GM23248 (cell line): ENCODE data around the gene GALNT2. TPM values are rescaled to one million over a fixed set of nuclear protein-coding genes. Genes with fewer than 3 reads are reported as not detected.

ENCODE experiments used
- DNase-seq: peaks from one replicate; pipeline ENCODE4 v3.0.0-alpha.2; 2015
- H2AFZ ChIP-seq: fragments of 200-600 bp; sonication (generic); 2 replicates; pipeline ENCODE4 v1.6.1; 2016; ENCODE audit warnings: antibody characterized with exemption
- H3F3A ChIP-seq: fragments of 200-600 bp; sonication (generic); 2 replicates; pipeline ENCODE4 v1.6.1; 2016; ENCODE audit warnings: mild to moderate bottlenecking, antibody characterized with exemption, mixed run types; ENCODE audit not compliant: insufficient read depth
- H3K27ac ChIP-seq: fragments of 200-600 bp; sonication (generic); 2 replicates; pipeline ENCODE4 v1.5.1; 2016; ENCODE audit warnings: mild to moderate bottlenecking
- H3K27me3 ChIP-seq: fragments of 200-600 bp; sonication (generic); replicated peaks from 2 replicates; pipeline ENCODE4 v1.6.1; 2016; ENCODE audit warnings: mild to moderate bottlenecking; ENCODE audit not compliant: insufficient read depth
- H3K36me3 ChIP-seq: fragments of 200-600 bp; sonication (generic); 2 replicates; pipeline ENCODE4 v1.6.1; 2016; ENCODE audit warnings: low read depth, mild to moderate bottlenecking
- H3K4me1 ChIP-seq: fragments of 200-600 bp; sonication (generic); 2 replicates; pipeline ENCODE4 v1.6.1; 2016; ENCODE audit warnings: mild to moderate bottlenecking; ENCODE audit not compliant: insufficient read depth
- H3K4me2 ChIP-seq: fragments of 200-600 bp; sonication (generic); one replicate; pipeline ENCODE4 v1.6.1; 2016; ENCODE audit warnings: mild to moderate bottlenecking; ENCODE audit not compliant: unreplicated experiment
- H3K4me3 ChIP-seq: fragments of 200-600 bp; sonication (generic); 2 replicates; pipeline ENCODE4 v1.5.1; 2016; ENCODE audit warnings: mild to moderate bottlenecking
- H3K79me2 ChIP-seq: fragments of 200-600 bp; sonication (generic); 2 replicates; pipeline ENCODE4 v1.6.1; 2016; ENCODE audit warnings: mild to moderate bottlenecking; ENCODE audit not compliant: insufficient read depth
- H3K9ac ChIP-seq: fragments of 200-600 bp; sonication (generic); 2 replicates; pipeline ENCODE4 v1.6.1; 2016; ENCODE audit warnings: mild to moderate bottlenecking
- H3K9me2 ChIP-seq: fragments of 200-600 bp; sonication (generic); 2 replicates; pipeline ENCODE4 v1.6.1; 2016; ENCODE audit warnings: mixed run types, mild to moderate bottlenecking, moderate library complexity; ENCODE audit not compliant: insufficient read depth
- H3K9me3 ChIP-seq: fragments of 200-600 bp; sonication (generic); one replicate; pipeline ENCODE4 v1.6.1; 2017; ENCODE audit warnings: low read depth
- H4K20me1 ChIP-seq: fragments of 200-600 bp; sonication (generic); 2 replicates; pipeline ENCODE4 v1.6.0; 2016; ENCODE audit not compliant: insufficient read depth
- EZH2 ChIP-seq: fragments of 200-600 bp; sonication (generic); IDR thresholded peaks from 2 replicates; pipeline ENCODE4 v1.6.1; 2018; ENCODE audit warnings: antibody characterized with exemption, mild to moderate bottlenecking; ENCODE audit not compliant: insufficient read depth, poor library complexity, severe bottlenecking
- EZH2phosphoT487 ChIP-seq: fragments of 200-600 bp; sonication (generic); IDR thresholded peaks from 2 replicates; pipeline ENCODE4 v1.6.1; 2018; ENCODE audit warnings: antibody characterized with exemption, moderate library complexity, mild to moderate bottlenecking, low read depth; ENCODE audit not compliant: insufficient read depth
- WGBS, 2 experiments: methylation state at CpG; one replicate each; pipeline ENCODE4 v1.1.6; 2015 to 2017; ENCODE audit warnings: low lambda C conversion rate in 2 of 2, low coverage in 1 of 2; ENCODE audit errors: missing lambda C conversion rate in 2 of 2; 5-methylcytosine and 5-hydroxymethylcytosine counted together
- in situ Hi-C: fragments of 300-500 bp; cut with MboI; formaldehyde crosslinking; loops from 2 replicates; pipeline ENCODE4 v1.15.0; 2020
- polyA plus RNA-seq: library from polyadenylated mRNA; unstranded; fragments of >200 nt; fragmentation: Nextera tagmentation; extraction: Ambion mirVana; gene quantifications from 2 replicates; pipeline ENCODE4 v1.2.1, GENCODE V29; 2016
- total RNA-seq: library from RNA; depleted of rRNA; stranded (reverse); fragments of >200 nt; shearing (Covaris generic); gene quantifications from 2 replicates; pipeline ENCODE4 v1.2.3, GENCODE V29; 2014

The GALNT2 gene
- total and polyA plus RNA-seq, 2 experiments from 2014 or later = 111 to 124 TPM

- H2AFZ ChIP-seq = no peak overlapping the region
- no peaks in the 10 kb centered on the region for H3F3A ChIP-seq
- no peak overlapping the region for H3K4me3 ChIP-seq
- H3K36me3 ChIP-seq = no peaks in the 10 kb centered on the region; the same call in 1 of the 2 replicates
- no peaks in the 10 kb centered on the region for H4K20me1 ChIP-seq
- DNase-seq = no peak
- H3K4me1 ChIP-seq = no peaks in the 10 kb centered on the region
- WGBS, 2 experiments = 96 to 97% methylated on average over 4 of the region's 4 CpGs
- no peaks in the 10 kb centered on the region for H3K9me2 ChIP-seq
- no peaks in the 10 kb centered on the region for H3K27me3 ChIP-seq
- H3K9me3 ChIP-seq = no peaks in the 10 kb centered on the region
- no peak overlapping the region for H3K4me2 ChIP-seq
- in situ Hi-C loops = no loop called here
- H3K9ac ChIP-seq = no peak overlapping the region
- no peak overlapping the region for H3K27ac ChIP-seq
- peaks cover 70% of the 10 kb centered on the region for H3K79me2 ChIP-seq
- TF ChIP-seq EZH2phosphoT487 (no peak), EZH2 (no peak)
Observed at GRCh38 chr1:230233786-230234185, 166.7 kb downstream of the GALNT2 start.

GRCh38 chr1:230235876-230236275 is 168.8 kb downstream of the GALNT2 start:
- Histone ChIP-seq H2AFZ (no peak overlapping the region), H3F3A (0 out of 2 replicates have a peak, but pooled peaks cover 4% of the 10 kb centered on the region), H3K4me2 (no peak overlapping the region), H4K20me1 (no peaks in the 10 kb centered on the region), H3K9me3 (no peaks in the 10 kb centered on the region), H3K4me1 (no peaks in the 10 kb centered on the region), H3K9me2 (no peaks in the 10 kb centered on the region), H3K36me3 (peaks cover 10% of the 10 kb centered on the region; the same call in 1 of the 2 replicates), H3K27ac (no peak overlapping the region), H3K9ac (no peak overlapping the region), H3K27me3 (no peaks in the 10 kb centered on the region), H3K4me3 (no peak overlapping the region), H3K79me2 (peaks cover 51% of the 10 kb centered on the region)
- TF ChIP-seq EZH2phosphoT487 (no peak), EZH2 (no peak)
- in situ Hi-C loops = no loop called here
- DNase-seq = no peak
- 81 to 88% methylated on average over 7 of the region's 7 CpGs for WGBS, 2 experiments

GRCh38 chr1:230236301-230237008 is 169.4 kb downstream of the GALNT2 start:
- H4K20me1 ChIP-seq = no peaks in the 10 kb centered on the region
- H3K27me3 ChIP-seq = no peaks in the 10 kb centered on the region
- in situ Hi-C loops = no loop called here
- peaks cover 49% of the 10 kb centered on the region for H3K79me2 ChIP-seq
- H3K9me3 ChIP-seq = no peaks in the 10 kb centered on the region
- H3K36me3 ChIP-seq = peaks cover 12% of the 10 kb centered on the region; the same call in 1 of the 2 replicates
- TF ChIP-seq EZH2phosphoT487 (no peak), EZH2 (no peak)
- no peak overlapping the region for H3K4me2 ChIP-seq
- no peak for DNase-seq
- H3K4me1 ChIP-seq = no peaks in the 10 kb centered on the region
- H3K9ac ChIP-seq = no peak overlapping the region
- no peak overlapping the region for H3K4me3 ChIP-seq
- no peaks in the 10 kb centered on the region for H3K9me2 ChIP-seq
- 0 out of 2 replicates have a peak, but pooled peaks cover 5% of the 10 kb centered on the region for H3F3A ChIP-seq
- H2AFZ ChIP-seq = no peak overlapping the region
- WGBS, 2 experiments = 98 to 100% methylated on average over 11 of the region's 11 CpGs
- H3K27ac ChIP-seq = no peak overlapping the region

- DNase-seq = no peak
- H2AFZ ChIP-seq = no peak overlapping the region
- TF ChIP-seq EZH2 (no peak), EZH2phosphoT487 (no peak)
Observed at GRCh38 chr1:230237009-230237370, 170.0 kb downstream of the GALNT2 start.

More at GRCh38 chr1:230237009-230237370, 170.0 kb downstream of the GALNT2 start:
- no peak overlapping the region for H3K4me2 ChIP-seq
- H3K36me3 ChIP-seq = peaks cover 12% of the 10 kb centered on the region; the same call in 1 of the 2 replicates
- WGBS, 2 experiments = 85 to 86% methylated on average over 3 of the region's 3 CpGs
- H3K4me1 ChIP-seq = no peaks in the 10 kb centered on the region
- H4K20me1 ChIP-seq = no peaks in the 10 kb centered on the region
- H3F3A ChIP-seq = 0 out of 2 replicates have a peak, but pooled peaks cover 5% of the 10 kb centered on the region
- H3K9me2 ChIP-seq = no peaks in the 10 kb centered on the region
- H3K4me3 ChIP-seq = no peak overlapping the region
- peaks cover 49% of the 10 kb centered on the region for H3K79me2 ChIP-seq
- no peaks in the 10 kb centered on the region for H3K9me3 ChIP-seq
- H3K9ac ChIP-seq = no peak overlapping the region
- no peak overlapping the region for H3K27ac ChIP-seq
- H3K27me3 ChIP-seq = no peaks in the 10 kb centered on the region
- in situ Hi-C loops = no loop called here
